Measurements from ENCODE around the gene KRT73.

The KRT73 gene

DNA sequence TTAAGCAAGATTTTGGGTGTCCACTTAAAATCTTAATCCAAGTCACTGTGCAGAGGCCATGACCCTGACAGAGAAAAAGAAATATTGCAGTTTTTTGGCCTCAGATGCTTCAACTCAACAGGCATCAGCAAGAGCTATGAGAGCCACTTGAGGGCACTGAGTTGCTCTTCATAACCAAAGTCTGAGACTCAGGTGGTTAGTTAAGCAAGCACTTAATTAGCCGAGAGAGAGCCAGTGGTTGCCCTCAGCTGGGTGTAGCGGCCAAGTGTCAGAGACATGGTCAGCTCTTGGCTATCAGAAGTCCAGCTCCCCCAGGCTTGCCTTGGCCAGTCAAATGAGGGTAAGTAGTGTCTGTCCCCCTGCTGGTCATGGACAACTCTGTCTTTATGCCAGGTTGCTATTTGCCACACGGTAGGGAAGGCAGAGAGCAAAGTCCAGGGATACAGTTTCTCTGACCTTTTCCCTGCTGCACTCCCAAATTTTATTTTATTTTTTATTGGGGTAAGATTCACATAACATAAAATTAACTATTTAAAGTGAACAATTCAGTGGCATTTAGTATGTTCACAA, 56.4 kb downstream of the KRT73 start:
- DNase-seq, result no peak

GRCh38 chr12:52559979-52560378, 58.4 kb downstream of the KRT73 start:
- no peak for DNase-seq

DNA sequence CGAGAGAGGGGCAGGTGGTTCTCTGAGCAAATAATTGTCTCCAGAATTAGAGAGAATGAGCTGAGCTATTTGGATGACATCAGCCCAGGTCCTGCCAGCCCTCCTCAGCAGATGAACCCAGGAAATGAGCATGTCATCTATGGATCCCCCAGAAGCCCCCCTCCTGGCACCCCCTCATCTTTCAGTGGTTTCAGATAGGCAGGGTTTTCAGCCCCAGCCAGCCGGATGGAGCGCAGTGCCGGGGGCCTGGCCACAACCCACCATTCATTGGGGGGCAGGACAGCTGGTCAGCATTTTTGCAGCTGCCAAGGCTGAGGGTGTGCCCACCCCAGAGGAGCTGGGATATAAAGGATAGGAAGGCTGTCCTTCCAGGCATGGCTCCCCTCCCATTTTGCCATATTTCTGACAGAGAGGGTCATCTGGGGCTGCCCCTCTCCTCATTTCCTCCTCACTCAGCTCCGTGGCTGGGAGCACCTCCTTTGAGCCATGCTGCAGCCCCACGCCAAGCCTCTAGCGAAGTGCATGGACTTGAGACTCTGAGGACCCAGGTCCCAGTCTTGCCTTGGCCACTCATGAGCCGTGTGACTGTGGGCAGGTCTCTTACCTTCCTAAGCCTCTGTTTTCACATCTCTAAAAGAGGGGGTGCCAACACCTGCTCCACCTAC, 59.4 kb downstream of the KRT73 start:
- no peak for DNase-seq
